AG04450 (cell line): ENCODE measurements around the gene MARCHF9. TPM values are rescaled to one million over a fixed set of nuclear protein-coding genes. Genes with fewer than 3 reads are reported as not detected.
A peak's percentile ranks its signal among the peaks of the same experiment; 100 is the strongest.

ENCODE experiments used
- CTCF ChIA-PET: fragments of 300-600, 350-600 bp; formaldehyde crosslinking; extraction: SDS; loops from one replicate; lab custom pipeline; 2022; ENCODE audit warnings: antibody characterized with exemption, inconsistent platforms; lab: Charles Lee
- POLR2A ChIA-PET: fragments of 350-600 bp; formaldehyde crosslinking; extraction: SDS; loops from one replicate; lab custom pipeline; 2021; ENCODE audit warnings: antibody characterized with exemption, inconsistent platforms; lab: Yijun Ruan, JAX
- DNase-seq: peaks from one replicate; pipeline ENCODE4 v3.0.0-alpha.2; 2011; ENCODE audit warnings: low read depth, low spot score
- H3K27ac ChIP-seq: one replicate; pipeline ENCODE4 v1.5.1; 2012; ENCODE audit warnings: low read depth, low read length, control low read depth
- H3K27me3 ChIP-seq: one replicate; pipeline ENCODE4 v1.6.0; 2012; ENCODE audit warnings: low read length; ENCODE audit not compliant: control insufficient read depth, insufficient read depth
- H3K4me3 ChIP-seq: 2 replicates; pipeline ENCODE4 v1.5.1; 2011; ENCODE audit warnings: mild to moderate bottlenecking, low read depth, low read length, control low read depth
- H3K9me3 ChIP-seq: 2 replicates; pipeline ENCODE4 v1.5.1; 2012; ENCODE audit warnings: low read length; ENCODE audit not compliant: control insufficient read depth, insufficient read depth
- CTCF ChIP-seq: IDR thresholded peaks from 2 replicates; pipeline ENCODE4 v1.5.1; 2011; ENCODE audit warnings: low read depth, low read length, control low read depth, inconsistent platforms
- polyA plus RNA-seq: library from polyadenylated mRNA; depleted of rRNA; stranded (reverse); fragments of >200 nt; gene quantifications from 2 replicates; pipeline ENCODE4 v1.2.3, GENCODE V29; 2011

Gene MARCHF9
- polyA plus RNA-seq, 1 experiment = 3.7 TPM

GRCh38 chr12:57751432-57751787, 3.5 kb upstream of the MARCHF9 start:
- DNase-seq = no peak
- CTCF ChIA-PET = no interaction called here
- POLR2A ChIA-PET = no interaction called here

DNA sequence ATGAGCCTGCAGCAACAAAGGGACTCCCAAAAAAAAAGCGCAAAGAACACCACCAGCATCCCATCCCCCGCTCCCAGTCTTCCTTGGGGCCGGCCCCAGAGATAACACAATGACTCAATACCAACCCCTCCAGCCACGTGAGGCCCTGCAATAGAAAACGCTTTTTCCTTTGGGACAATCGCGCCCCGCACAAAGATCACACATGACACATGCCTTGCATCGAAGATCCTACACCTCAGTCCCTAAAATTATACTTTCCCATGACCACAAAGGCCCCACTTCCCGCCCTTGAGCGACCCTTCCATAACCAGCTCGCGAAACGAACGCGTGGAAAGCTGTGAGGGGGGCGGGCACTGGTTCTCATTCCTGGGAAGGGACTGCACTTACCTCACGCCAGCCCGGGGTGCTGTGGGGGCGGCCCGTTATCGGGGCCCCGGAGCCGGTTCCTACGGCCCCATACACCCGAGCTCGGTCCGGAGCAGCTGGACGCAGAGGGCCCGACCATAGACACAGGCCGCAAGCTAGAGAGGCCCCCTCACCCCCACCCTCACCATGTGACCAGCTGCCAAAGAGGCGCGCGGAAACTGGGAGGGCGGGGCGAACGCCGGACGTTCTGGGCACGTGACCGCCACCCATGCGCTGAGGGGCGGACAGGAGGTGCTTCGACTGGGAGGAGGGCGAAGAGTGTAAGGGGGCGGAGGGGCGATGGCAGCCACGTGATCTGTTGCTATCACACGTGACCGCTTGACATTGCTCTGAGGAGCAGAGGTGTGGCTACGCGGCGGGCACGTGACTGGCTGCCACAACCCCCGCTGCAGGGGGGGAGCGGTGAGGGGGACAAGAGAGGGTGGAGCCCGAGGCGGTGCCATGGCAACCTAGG, 2.9 kb upstream of the MARCHF9 start, which contains the start of gene CDK4:
TSS of gene CDK4 (minus strand) at position 523 of the 880 bp plus-strand sequence. CDS start 593 bp downstream, outside the sequence.
- CTCF ChIA-PET = interaction anchor here (1.0 kb wide), 1 partner anchor 26 kb away, joined by 4 read pairs; no protein-coding TSS in a partner anchor

More at GRCh38 chr12:57751432-57751787, 3.5 kb upstream of the MARCHF9 start:
- peak overlapping the region; percentile 91 for H3K27ac ChIP-seq
- H3K4me3 ChIP-seq = peak overlapping the region; percentile 91
- H3K27me3 ChIP-seq = peaks cover 9% of the 10 kb centered on the region
- H3K9me3 ChIP-seq = no peaks in the 10 kb centered on the region; the same call in 1 of the 2 replicates
- no peak for TF ChIP-seq CTCF

DNA sequence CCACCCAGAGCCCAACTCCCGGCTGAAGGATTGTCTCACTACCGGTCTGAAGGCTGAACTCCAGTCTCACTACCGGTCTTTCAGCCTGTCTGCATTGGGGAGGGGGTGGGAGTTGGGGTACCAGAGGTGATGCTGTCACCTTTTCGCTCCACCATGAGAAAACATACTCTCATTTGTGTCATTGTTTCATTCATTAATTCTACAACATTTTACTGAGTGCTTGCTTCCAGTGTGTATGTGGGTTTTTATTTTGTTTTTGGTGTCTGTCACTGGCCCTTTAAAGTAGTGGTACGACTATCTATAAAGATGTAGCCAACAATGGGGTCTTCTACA, 2.3 kb upstream of the MARCHF9 start:
- no peak overlapping the region for H3K27ac ChIP-seq
- no peak for TF ChIP-seq CTCF
- H3K4me3 ChIP-seq = peak overlapping the region; percentile 49
- no peaks in the 10 kb centered on the region; the same call in 1 of the 2 replicates for H3K9me3 ChIP-seq
- no peak for DNase-seq
- H3K27me3 ChIP-seq = peaks cover 15% of the 10 kb centered on the region
- ChIA-PET POLR2A (interaction anchor here (0.5 to 1.2 kb wide), 3 partner anchors 12 to 94 kb away, joined by 4 to 6 read pairs (median 5); partner anchors contain the start of genes CTDSP2, EEF1AKMT3 and METTL1), CTCF (interaction anchor here (1.0 kb wide), 1 partner anchor 27 kb away, joined by 4 read pairs; no protein-coding TSS in a partner anchor)

More for the DNA sequence above, 2.9 kb upstream of the MARCHF9 start, which contains the start of gene CDK4:
- H3K4me3 ChIP-seq = peak within 1 kb of the TSS; percentile 91
- POLR2A ChIA-PET = interaction anchor here (0.5 to 1.2 kb wide), 3 partner anchors 13 to 95 kb away, joined by 4 to 6 read pairs (median 5); partner anchors contain the start of genes CTDSP2, EEF1AKMT3 and METTL1
- DNase-seq = peak; percentile 100
- TF ChIP-seq CTCF = no peak
- no peaks in the 10 kb centered on the region; the same call in 1 of the 2 replicates for H3K9me3 ChIP-seq
- peak within 1 kb of the TSS; percentile 91 for H3K27ac ChIP-seq
- peaks cover 15% of the 10 kb centered on the region for H3K27me3 ChIP-seq

DNA sequence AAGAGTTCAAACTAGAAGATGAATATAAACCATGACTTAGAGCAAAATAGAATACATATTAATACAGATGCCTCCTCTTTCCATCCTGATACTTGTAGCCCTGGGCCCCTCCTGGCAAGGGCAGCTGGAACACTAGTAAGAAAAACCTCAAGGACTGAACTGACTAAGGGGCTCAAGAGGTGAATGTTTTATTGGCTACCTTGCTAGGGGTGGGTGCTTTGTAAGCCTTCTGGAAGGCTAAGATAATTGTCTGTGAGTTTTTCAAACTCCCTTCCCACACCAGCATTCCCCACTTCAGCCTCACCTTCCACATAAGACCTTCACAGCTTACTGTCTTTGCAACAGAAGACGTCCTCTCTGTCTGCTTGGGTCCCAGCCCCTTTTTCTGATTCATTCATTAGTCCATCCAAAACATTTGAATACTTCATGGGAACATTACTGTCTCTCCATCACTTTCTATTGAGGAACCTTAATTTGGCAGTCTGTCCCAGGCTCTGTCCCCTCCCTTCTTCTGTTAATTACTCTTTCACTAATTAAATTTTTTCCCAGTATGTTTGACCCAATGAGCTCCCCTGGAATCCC, 1.1 kb upstream of the MARCHF9 start:
- DNase-seq = no peak
- CTCF ChIA-PET = no interaction called here
- POLR2A ChIA-PET = interaction anchor here (0.6 kb wide), 1 partner anchor 171 kb away, joined by 3 read pairs; no protein-coding TSS in a partner anchor
- no peak overlapping the region for H3K4me3 ChIP-seq
- no peak for TF ChIP-seq CTCF
- H3K27me3 ChIP-seq = peaks cover 15% of the 10 kb centered on the region
- no peaks in the 10 kb centered on the region; the same call in 1 of the 2 replicates for H3K9me3 ChIP-seq
- no peak overlapping the region for H3K27ac ChIP-seq
